GM18505 (cell line): Measurements from ENCODE around the gene DGCR2.

Experiments
- ATAC-seq: cut with Tn5 transposase; IDR thresholded peaks from one replicate; pipeline ENCODE4 v1.9.1; 2021; ENCODE audit not compliant: unreplicated experiment
- POLR2A ChIP-seq: IDR thresholded peaks from 4 replicates; pipeline ENCODE4 v1.6.1; 2011; ENCODE audit warnings: borderline replicate concordance; ENCODE audit not compliant: insufficient read depth, insufficient read length; ENCODE audit errors: extremely low read depth

Gene DGCR2

DNA sequence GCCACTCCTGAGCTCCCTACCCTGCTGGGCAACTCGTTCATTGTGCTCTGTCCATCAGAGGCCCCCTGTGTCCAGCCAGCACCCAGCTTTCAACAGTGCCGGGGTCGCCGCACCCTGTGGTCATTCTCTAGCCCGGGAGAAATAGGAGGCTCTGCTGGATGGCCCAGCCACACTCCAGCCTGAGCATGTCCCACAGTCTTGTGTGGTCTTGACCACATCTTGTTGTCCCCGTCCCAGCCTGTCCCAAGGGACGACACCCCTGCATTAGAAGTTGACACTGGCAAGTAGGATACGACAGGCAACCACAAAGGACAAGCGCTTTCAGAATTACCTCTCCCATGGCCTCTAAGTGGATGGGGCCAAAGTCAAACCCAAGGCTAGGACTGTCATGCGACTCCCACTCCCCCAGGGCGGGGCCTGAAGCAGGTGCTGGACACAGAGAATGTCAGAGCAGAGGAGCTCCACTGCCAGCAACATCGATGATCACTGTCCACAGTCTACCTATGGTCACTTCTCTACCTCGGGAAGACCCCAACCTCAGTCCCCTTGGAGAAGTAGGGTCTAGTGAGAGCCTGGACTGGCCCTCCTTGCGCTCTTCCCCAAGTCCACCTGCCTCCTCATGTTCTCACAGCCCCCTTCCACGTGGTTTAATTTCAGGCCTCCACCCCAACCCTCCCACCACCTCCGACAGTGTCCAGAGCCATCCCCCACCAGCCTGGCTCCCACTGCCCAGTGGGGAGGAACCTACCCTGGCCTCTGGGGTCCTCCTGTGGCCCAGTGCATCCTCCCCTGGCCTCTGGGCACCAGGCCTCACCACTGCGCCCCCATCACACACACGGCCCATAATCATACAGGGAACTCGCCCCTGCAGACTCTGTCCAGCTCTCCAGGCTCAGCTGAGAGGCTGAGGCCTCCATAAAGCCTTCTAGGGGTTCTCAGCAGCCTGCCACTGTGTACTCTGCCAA lies 4.4 kb upstream of the DGCR2 start:
- no peak for ATAC-seq
- TF ChIP-seq POLR2A, result no peak

- TF ChIP-seq POLR2A, result no peak
- ATAC-seq, result no peak
Observed at GRCh38 chr22:19125474-19126308, 3.5 kb upstream of the DGCR2 start.

- no peak for ATAC-seq
- TF ChIP-seq POLR2A, result no peak
Observed at GRCh38 chr22:19125011-19125410, 2.8 kb upstream of the DGCR2 start.

- TF ChIP-seq POLR2A, result no peak
Observed at GRCh38 chr22:19124377-19124776, 2.2 kb upstream of the DGCR2 start.

DNA sequence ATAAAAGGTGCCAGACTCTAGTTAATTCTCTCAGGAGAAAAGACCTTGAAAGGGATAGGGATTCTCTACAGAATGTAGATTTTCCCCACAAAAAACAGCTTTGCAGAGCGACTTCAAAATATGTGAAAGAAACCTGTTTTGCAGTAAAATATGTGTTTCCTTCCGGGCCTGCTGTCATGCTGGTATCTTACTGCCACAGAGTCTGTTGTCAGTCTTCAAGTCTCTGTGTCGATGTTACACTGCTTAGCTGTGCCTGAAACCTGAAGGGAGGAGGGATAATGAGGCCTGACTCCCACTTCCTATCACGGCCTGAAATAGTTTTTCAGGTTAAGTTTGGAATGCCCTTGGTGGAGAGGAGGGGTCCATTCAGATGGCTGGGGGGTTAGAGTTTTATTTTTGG lies 1.7 kb upstream of the DGCR2 start:
- no peak for ATAC-seq
- no peak for TF ChIP-seq POLR2A

More at GRCh38 chr22:19124377-19124776, 2.2 kb upstream of the DGCR2 start:
- no peak for ATAC-seq

- ATAC-seq, result no peak
Observed at GRCh38 chr22:19122752-19123492, 710 bp upstream of the DGCR2 start.

DNA sequence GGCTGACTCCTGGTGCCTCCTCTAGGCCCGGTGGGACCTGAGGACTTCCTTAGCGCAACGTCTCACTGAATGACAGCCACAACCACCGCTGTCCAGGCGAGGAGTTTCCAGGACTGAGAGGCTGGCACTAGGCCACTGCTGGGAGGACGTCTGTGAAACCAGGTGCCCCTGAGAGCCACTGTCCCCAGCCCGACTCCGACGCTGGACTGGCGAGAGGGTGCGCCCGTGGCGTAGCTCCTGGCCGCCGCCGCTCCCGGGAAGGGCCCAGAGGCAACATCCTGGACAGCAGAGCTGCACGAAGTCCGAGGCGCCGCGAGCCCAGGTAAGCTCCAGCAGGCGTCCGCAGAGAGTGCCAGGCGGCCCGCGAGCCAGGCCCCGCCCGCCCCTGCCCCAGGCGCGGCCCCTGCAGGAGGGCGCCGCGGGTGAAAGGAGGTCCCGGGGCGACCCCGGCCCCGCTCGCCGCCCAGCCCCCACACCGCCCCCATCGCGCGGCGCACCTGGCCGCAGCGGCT lies 525 bp downstream of the DGCR2 start:
- peak; percentile 25 for ATAC-seq
- TF ChIP-seq POLR2A, result no peak

More at GRCh38 chr22:19122752-19123492, 710 bp upstream of the DGCR2 start:
- TF ChIP-seq POLR2A, result no peak

DNA sequence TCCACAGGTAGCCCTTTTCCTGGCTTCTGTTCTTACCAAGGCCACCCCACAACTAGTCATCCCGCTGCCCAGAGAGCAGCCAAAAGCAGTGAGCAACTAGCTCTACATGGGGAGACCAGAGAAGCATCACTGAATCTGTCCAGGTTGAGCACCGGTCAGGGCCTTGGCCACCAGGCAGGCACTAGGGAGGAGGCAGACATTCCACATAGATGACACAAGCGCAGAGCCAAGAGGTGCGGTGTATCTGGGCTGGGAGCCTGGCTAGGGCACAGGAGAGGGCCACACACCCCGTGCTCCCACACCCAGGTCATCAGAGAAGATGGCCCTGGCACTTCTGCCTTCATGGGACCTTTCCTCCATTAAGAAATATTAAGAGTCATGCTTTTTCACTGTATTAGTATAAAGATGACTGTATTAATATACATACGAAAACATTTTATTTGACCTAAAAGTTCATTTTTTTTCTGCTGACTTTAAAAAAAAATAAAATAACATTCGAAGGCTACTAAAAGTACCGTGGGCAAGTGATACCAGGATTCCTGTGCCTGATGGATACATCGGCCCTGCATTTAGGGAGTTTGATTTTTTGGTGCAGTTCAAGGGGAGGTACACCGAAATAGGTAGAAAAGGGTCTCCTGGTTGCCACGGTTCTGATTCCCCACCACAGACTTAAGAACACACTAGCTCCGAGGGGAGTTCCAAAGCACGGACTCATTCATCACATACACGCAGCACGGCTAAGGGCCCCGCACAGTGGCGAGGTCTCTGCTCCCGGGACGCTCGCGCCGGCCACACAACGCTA lies 1.2 kb downstream of the DGCR2 start:
- no peak for TF ChIP-seq POLR2A
- no peak for ATAC-seq

GRCh38 chr22:19119949-19120348 lies 2.3 kb downstream of the DGCR2 start:
- no peak for TF ChIP-seq POLR2A
- ATAC-seq, result no peak

DNA sequence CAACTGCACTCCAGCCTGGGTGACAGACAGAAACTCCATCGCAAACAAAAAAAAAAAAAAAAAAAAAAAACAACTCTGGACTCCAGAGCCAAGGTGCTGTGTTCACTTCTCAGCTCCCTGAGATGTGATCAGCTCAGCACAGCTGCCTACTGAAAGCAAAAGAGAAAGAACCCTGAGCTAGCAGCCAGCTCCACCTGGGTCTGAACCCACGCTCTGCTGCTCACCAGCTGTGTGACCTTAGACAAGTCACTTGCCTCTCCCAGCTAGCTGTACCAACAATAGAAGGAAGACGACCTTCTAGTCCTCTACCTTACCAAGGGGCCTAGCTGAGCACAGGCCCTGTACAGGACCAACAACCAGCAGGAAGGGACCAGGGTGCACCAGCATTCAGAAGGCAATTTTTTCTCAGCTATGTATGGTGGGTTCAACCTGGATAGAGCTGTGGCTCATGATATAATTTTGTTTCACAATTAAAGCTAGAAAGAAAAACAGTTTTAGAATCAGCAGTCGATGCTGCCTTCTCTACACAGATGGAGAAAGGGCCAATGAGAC lies 3.8 kb downstream of the DGCR2 start:
- no peak for TF ChIP-seq POLR2A
- ATAC-seq, result no peak

DNA sequence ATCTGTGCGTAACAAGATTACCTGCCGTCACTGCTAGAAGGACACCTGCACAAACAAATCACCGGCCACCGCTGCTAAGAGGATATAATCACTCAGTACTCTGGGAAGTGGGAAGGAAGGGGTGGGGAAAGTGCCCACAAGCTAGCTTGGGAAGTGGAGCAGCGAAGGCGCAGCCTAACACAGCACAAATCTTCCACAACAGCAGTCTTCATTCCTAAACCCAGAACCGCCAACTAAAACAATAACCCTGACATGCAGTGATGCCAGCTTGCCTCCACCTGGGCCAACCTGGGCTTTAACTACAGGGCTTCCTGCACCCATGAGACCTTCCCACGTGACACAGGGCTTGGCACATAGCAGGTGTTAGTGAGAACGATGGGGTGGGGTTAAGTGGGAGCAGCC lies 5.1 kb downstream of the DGCR2 start:
- ATAC-seq, result no peak
- no peak for TF ChIP-seq POLR2A

DNA sequence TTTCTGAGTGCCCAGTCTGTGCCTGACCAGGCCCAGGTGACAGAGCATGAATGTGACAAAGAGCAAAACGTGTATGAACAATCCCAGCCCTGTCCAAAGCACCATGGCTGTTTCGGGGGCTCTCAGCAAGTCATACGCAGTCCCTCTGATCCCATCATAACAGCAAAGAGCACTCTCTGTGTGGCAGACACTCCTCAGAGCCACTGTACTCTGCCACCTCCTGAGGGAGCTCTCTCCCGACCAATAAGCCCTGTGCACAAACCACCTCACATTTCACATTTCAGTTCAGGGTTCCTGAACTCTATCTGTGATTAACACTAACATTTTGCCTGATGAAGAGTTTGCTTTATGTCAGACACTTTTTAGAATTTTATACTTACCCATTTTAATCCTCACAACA lies 6.6 kb downstream of the DGCR2 start:
- ATAC-seq, result no peak

More for the DNA sequence above, 6.6 kb downstream of the DGCR2 start:
- TF ChIP-seq POLR2A, result no peak
